PC-9 (cell line): ENCODE data around the gene SPACDR. TPM values are rescaled to one million over a fixed set of nuclear protein-coding genes. Genes with fewer than 3 reads are reported as not detected.

Experiments used
- BruUV-seq: library from RNA; stranded (reverse); fragments of 400-500 nt; replicated peaks from 2 replicates; lab custom pipeline; 2021; lab: Mats Ljungman, UMichigan
- CTCF ChIA-PET: fragments of 300-600 bp; sonication (Branson Sonifier 250); formaldehyde crosslinking; loops from one replicate; lab custom pipeline; 2022; ENCODE audit warnings: antibody characterized with exemption; lab: Charles Lee
- POLR2A ChIA-PET: fragments of 300-600 bp; sonication (Branson Sonifier 250); formaldehyde crosslinking; loops from one replicate; lab custom pipeline; 2022; ENCODE audit warnings: antibody characterized with exemption; ENCODE audit not compliant: unreplicated experiment; lab: Charles Lee
- DNase-seq, 2 experiments: peaks; one replicate each; pipeline versions ENCODE4 v3.0.0 to v3.0.0-alpha.2; 2015 to 2022; ENCODE audit warnings: mixed read lengths in 1 of 2
- H2AFZ ChIP-seq: fragments of 200-600 bp; sonication (generic); 2 replicates; pipeline ENCODE4 v1.8.1; 2017; ENCODE audit warnings: antibody characterized with exemption
- H3F3A ChIP-seq: fragments of 200-600 bp; sonication (generic); 2 replicates; pipeline ENCODE4 v1.8.1; 2017; ENCODE audit warnings: antibody characterized with exemption, mild to moderate bottlenecking, low read depth; ENCODE audit not compliant: insufficient read depth
- H3K27ac ChIP-seq: fragments of 200-600 bp; sonication (generic); 2 replicates; pipeline ENCODE4 v1.6.1; 2016; ENCODE audit warnings: mixed run types
- H3K27me3 ChIP-seq: fragments of 200-600 bp; sonication (generic); 2 replicates; pipeline ENCODE4 v1.6.1; 2016; ENCODE audit warnings: low read depth, mixed run types; ENCODE audit not compliant: insufficient read depth
- H3K36me3 ChIP-seq: fragments of 200-600 bp; sonication (generic); 2 replicates; pipeline ENCODE4 v1.6.1; 2016; ENCODE audit warnings: low read depth, mixed run types
- H3K4me1 ChIP-seq: fragments of 200-600 bp; sonication (generic); replicated peaks from 2 replicates; pipeline ENCODE4 v1.6.1; 2016; ENCODE audit warnings: mixed run types; ENCODE audit not compliant: insufficient read depth
- H3K4me2 ChIP-seq: fragments of 200-600 bp; sonication (generic); 2 replicates; pipeline ENCODE4 v1.6.1; 2017; ENCODE audit warnings: mixed run types
- H3K4me3 ChIP-seq: fragments of 200-600 bp; sonication (generic); 2 replicates; pipeline ENCODE4 v1.6.1; 2016; ENCODE audit warnings: mixed run types
- H3K79me2 ChIP-seq: fragments of 200-600 bp; sonication (generic); 2 replicates; pipeline ENCODE4 v1.6.1; 2017; ENCODE audit warnings: low read depth, mixed run types
- H3K9me2 ChIP-seq: fragments of 200-600 bp; sonication (generic); 2 replicates; pipeline ENCODE4 v1.8.1; 2017; ENCODE audit warnings: mild to moderate bottlenecking; ENCODE audit not compliant: insufficient read depth
- H3K9me3 ChIP-seq: fragments of 200-600 bp; sonication (generic); 2 replicates; pipeline ENCODE4 v1.8.1; 2016; ENCODE audit warnings: low read depth; ENCODE audit not compliant: insufficient read depth
- H4K20me1 ChIP-seq: fragments of 200-600 bp; sonication (generic); 2 replicates; pipeline ENCODE4 v1.8.1; 2017; ENCODE audit not compliant: insufficient read depth
- CTCF ChIP-seq: fragments of 200-600 bp; sonication (generic); conservative IDR thresholded peaks from 2 replicates; pipeline ENCODE4 v1.6.1; 2017; ENCODE audit warnings: mixed run types, antibody characterized with exemption, mild to moderate bottlenecking, moderate library complexity
- EZH2 ChIP-seq: fragments of 200-600 bp; sonication (generic); IDR thresholded peaks from 2 replicates; pipeline ENCODE4 v1.8.0; 2017; ENCODE audit warnings: antibody characterized with exemption, low read depth
- intact Hi-C: fragments of 100-400 bp; cut with micrococcal nuclease; formaldehyde crosslinking; loops from one replicate; pipeline ENCODE4 v1.10.0; 2022; ENCODE audit not compliant: unreplicated experiment
- total RNA-seq: library from RNA; stranded (reverse); gene quantifications from 2 replicates; pipeline ENCODE4 v1.2.3, GENCODE V29; 2021

Gene SPACDR
- total RNA-seq, 1 experiment from 2014 or later: 1.4 TPM

- Histone ChIP-seq H3K4me3 (no peak overlapping the region), H3K4me2 (no peak overlapping the region), H3K79me2 (no peaks in the 10 kb centered on the region), H4K20me1 (no peaks in the 10 kb centered on the region), H3F3A (peaks cover 8% of the 10 kb centered on the region; the same call in 1 of the 2 replicates), H3K27me3 (no peaks in the 10 kb centered on the region), H3K36me3 (no peaks in the 10 kb centered on the region), H3K27ac (no peak overlapping the region), H2AFZ (no peak overlapping the region), H3K4me1 (no peaks in the 10 kb centered on the region), H3K9me3 (no peaks in the 10 kb centered on the region), H3K9me2 (no peaks in the 10 kb centered on the region)
- CTCF ChIA-PET: no interaction called here
- POLR2A ChIA-PET: no interaction called here
- intact Hi-C loops: loop anchor here (5.0 kb wide), 1 partner anchor 225 kb away; the partner anchor contains the start of gene GIGYF1
- no peak for DNase-seq
- no TSS peak for BruUV-seq
- TF ChIP-seq CTCF: no peak
- no peak for TF ChIP-seq EZH2
Measured at GRCh38 chr7:100466653-100467605, 2.9 kb upstream of the SPACDR start.

- no peaks in the 10 kb centered on the region for H3K9me3 ChIP-seq
- ChIA-PET POLR2A (no interaction called here), CTCF (interaction anchor here (0.6 kb wide), 1 partner anchor 20 kb away, joined by 8 read pairs; no protein-coding TSS in a partner anchor)
- no peak for DNase-seq
- peaks cover 8% of the 10 kb centered on the region; the same call in 1 of the 2 replicates for H3F3A ChIP-seq
- H3K9me2 ChIP-seq: no peaks in the 10 kb centered on the region
- intact Hi-C loops: loop anchor here (5.0 kb wide), 1 partner anchor 226 kb away; the partner anchor contains the start of gene GIGYF1
- no peaks in the 10 kb centered on the region for H3K4me1 ChIP-seq
- H3K4me3 ChIP-seq: no peak overlapping the region
- no peak overlapping the region for H3K4me2 ChIP-seq
- H3K27ac ChIP-seq: no peak overlapping the region
- no TSS peak for BruUV-seq
- no peak overlapping the region for H2AFZ ChIP-seq
- no peaks in the 10 kb centered on the region for H3K27me3 ChIP-seq
- no peaks in the 10 kb centered on the region for H3K36me3 ChIP-seq
- H3K79me2 ChIP-seq: no peaks in the 10 kb centered on the region
- H4K20me1 ChIP-seq: no peaks in the 10 kb centered on the region
- no peak for TF ChIP-seq CTCF
- no peak for TF ChIP-seq EZH2
Measured at GRCh38 chr7:100465702-100466311, 1.7 kb upstream of the SPACDR start.

GRCh38 chr7:100465299-100465698, 1.2 kb upstream of the SPACDR start:
- no peak overlapping the region for H2AFZ ChIP-seq
- peaks cover 8% of the 10 kb centered on the region; the same call in 1 of the 2 replicates for H3F3A ChIP-seq
- no peaks in the 10 kb centered on the region for H3K9me3 ChIP-seq
- H3K79me2 ChIP-seq: no peaks in the 10 kb centered on the region
- H3K27me3 ChIP-seq: no peaks in the 10 kb centered on the region
- no peaks in the 10 kb centered on the region for H3K9me2 ChIP-seq
- intact Hi-C loops: loop anchor here (5.0 kb wide), 1 partner anchor 227 kb away; the partner anchor contains the start of gene GIGYF1
- DNase-seq: no peak
- H3K4me3 ChIP-seq: no peak overlapping the region
- ChIA-PET POLR2A (no interaction called here), CTCF (interaction anchor here (0.6 kb wide), 1 partner anchor 21 kb away, joined by 8 read pairs; no protein-coding TSS in a partner anchor)
- H3K4me1 ChIP-seq: no peaks in the 10 kb centered on the region
- H4K20me1 ChIP-seq: no peaks in the 10 kb centered on the region
- TF ChIP-seq CTCF (no peak), EZH2 (no peak)
- no peak overlapping the region for H3K4me2 ChIP-seq
- BruUV-seq: no TSS peak
- no peaks in the 10 kb centered on the region for H3K36me3 ChIP-seq
- H3K27ac ChIP-seq: no peak overlapping the region
